SJCRH30 (cell line): ENCODE measurements around the gene ARHGEF11. TPM values are rescaled to one million over a fixed set of nuclear protein-coding genes. Genes with fewer than 3 reads are reported as not detected.

Source experiments
- DNase-seq, 2 experiments: peaks; one replicate each; pipeline ENCODE4 v3.0.0-alpha.2; 2015 to 2020
- H3K27ac ChIP-seq: fragments of 250-450 bp; sonication (Bioruptor Pico); 2 replicates; pipeline ENCODE4 v1.5.1; 2020; ENCODE audit warnings: mild to moderate bottlenecking, moderate library complexity
- H3K27me3 ChIP-seq: fragments of 250-450 bp; sonication (Bioruptor Pico); 2 replicates; pipeline ENCODE4 v1.5.1; 2020; ENCODE audit warnings: mild to moderate bottlenecking, moderate library complexity
- H3K36me3 ChIP-seq: fragments of 250-450 bp; sonication (Bioruptor Pico); 2 replicates; pipeline ENCODE4 v1.5.1; 2020; ENCODE audit warnings: mild to moderate bottlenecking, moderate library complexity
- H3K4me1 ChIP-seq: fragments of 250-450 bp; sonication (Bioruptor Pico); 2 replicates; pipeline ENCODE4 v1.5.1; 2020; ENCODE audit warnings: mild to moderate bottlenecking, moderate library complexity
- H3K4me3 ChIP-seq: fragments of 250-450 bp; sonication (Bioruptor Pico); 2 replicates; pipeline ENCODE4 v1.5.1; 2020; ENCODE audit warnings: mild to moderate bottlenecking, moderate library complexity
- H3K9me3 ChIP-seq: fragments of 250-450 bp; sonication (Bioruptor Pico); replicated peaks from 2 replicates; pipeline ENCODE4 v1.5.1; 2020; ENCODE audit warnings: mild to moderate bottlenecking, moderate library complexity
- total RNA-seq: library from RNA; depleted of rRNA; stranded (reverse); fragments of >200 nt; shearing (Covaris generic); gene quantifications from 2 replicates; pipeline ENCODE4 v1.2.3, GENCODE V29; 2014

The ARHGEF11 gene
- total RNA-seq, 1 experiment from 2014 or later = 19.7 TPM

GRCh38 chr1:156944268-156944667 lies 101.3 kb downstream of the ARHGEF11 start:
- Histone ChIP-seq H3K36me3 (peaks cover 6% of the 10 kb centered on the region; the same call in 1 of the 2 replicates), H3K9me3 (no peaks in the 10 kb centered on the region), H3K4me1 (no peaks in the 10 kb centered on the region), H3K4me3 (no peak overlapping the region), H3K27ac (no peak overlapping the region), H3K27me3 (no peaks in the 10 kb centered on the region)
- no peak for DNase-seq

- Histone ChIP-seq H3K27ac (no peak overlapping the region), H3K36me3 (peaks cover 6% of the 10 kb centered on the region; the same call in 1 of the 2 replicates), H3K27me3 (no peaks in the 10 kb centered on the region)
Measured at GRCh38 chr1:156943756-156944155, 101.8 kb downstream of the ARHGEF11 start.

GRCh38 chr1:156942576-156942975 lies 103.0 kb downstream of the ARHGEF11 start:
- H3K9me3 ChIP-seq = no peaks in the 10 kb centered on the region
- H3K27ac ChIP-seq = no peak overlapping the region
- no peak for DNase-seq
- peaks cover 6% of the 10 kb centered on the region; the same call in 1 of the 2 replicates for H3K36me3 ChIP-seq
- no peaks in the 10 kb centered on the region for H3K4me1 ChIP-seq
- H3K4me3 ChIP-seq = no peak overlapping the region
- H3K27me3 ChIP-seq = no peaks in the 10 kb centered on the region

More at GRCh38 chr1:156943756-156944155, 101.8 kb downstream of the ARHGEF11 start:
- no peaks in the 10 kb centered on the region for H3K4me1 ChIP-seq
- H3K4me3 ChIP-seq = no peak overlapping the region
- DNase-seq = no peak
- H3K9me3 ChIP-seq = no peaks in the 10 kb centered on the region

GRCh38 chr1:156942176-156942575 lies 103.4 kb downstream of the ARHGEF11 start:
- Histone ChIP-seq H3K27me3 (no peaks in the 10 kb centered on the region), H3K9me3 (no peaks in the 10 kb centered on the region), H3K4me3 (no peak overlapping the region), H3K36me3 (peaks cover 6% of the 10 kb centered on the region; the same call in 1 of the 2 replicates), H3K4me1 (no peaks in the 10 kb centered on the region), H3K27ac (no peak overlapping the region)
- DNase-seq = no peak

- no peaks in the 10 kb centered on the region for H3K4me1 ChIP-seq
- no peaks in the 10 kb centered on the region for H3K27me3 ChIP-seq
- H3K27ac ChIP-seq = no peak overlapping the region
- no peak overlapping the region for H3K4me3 ChIP-seq
- peaks cover 6% of the 10 kb centered on the region; the same call in 1 of the 2 replicates for H3K36me3 ChIP-seq
- DNase-seq = no peak
- no peaks in the 10 kb centered on the region for H3K9me3 ChIP-seq
Measured at GRCh38 chr1:156941675-156942074, 103.9 kb downstream of the ARHGEF11 start.

- Histone ChIP-seq H3K27me3 (no peaks in the 10 kb centered on the region), H3K9me3 (no peaks in the 10 kb centered on the region), H3K4me1 (no peaks in the 10 kb centered on the region), H3K36me3 (peaks cover 4% of the 10 kb centered on the region; the same call in 1 of the 2 replicates), H3K4me3 (no peak overlapping the region), H3K27ac (no peak overlapping the region)
- DNase-seq = no peak
Measured at GRCh38 chr1:156939786-156940334, 105.7 kb downstream of the ARHGEF11 start.

GRCh38 chr1:156938813-156939212 lies 106.7 kb downstream of the ARHGEF11 start:
- no peaks in the 10 kb centered on the region; the same call in 1 of the 2 replicates for H3K36me3 ChIP-seq
- no peak for DNase-seq
- H3K9me3 ChIP-seq = no peaks in the 10 kb centered on the region
- H3K27me3 ChIP-seq = no peaks in the 10 kb centered on the region
- H3K4me3 ChIP-seq = no peak overlapping the region
- H3K27ac ChIP-seq = no peak overlapping the region
- no peaks in the 10 kb centered on the region for H3K4me1 ChIP-seq

- no peak for DNase-seq
- Histone ChIP-seq H3K4me3 (no peak overlapping the region), H3K27ac (no peak overlapping the region), H3K9me3 (no peaks in the 10 kb centered on the region), H3K4me1 (no peaks in the 10 kb centered on the region), H3K36me3 (no peaks in the 10 kb centered on the region; the same call in 1 of the 2 replicates), H3K27me3 (no peaks in the 10 kb centered on the region)
Measured at GRCh38 chr1:156937883-156938282, 107.7 kb downstream of the ARHGEF11 start.

GRCh38 chr1:156936721-156937220 lies 108.8 kb downstream of the ARHGEF11 start:
- Histone ChIP-seq H3K27ac (no peak overlapping the region), H3K27me3 (no peaks in the 10 kb centered on the region), H3K36me3 (no peaks in the 10 kb centered on the region; the same call in 1 of the 2 replicates), H3K9me3 (no peaks in the 10 kb centered on the region), H3K4me1 (no peaks in the 10 kb centered on the region), H3K4me3 (no peak overlapping the region)
- no peak for DNase-seq

GRCh38 chr1:156936191-156936590 lies 109.4 kb downstream of the ARHGEF11 start:
- DNase-seq = no peak
- H3K27me3 ChIP-seq = no peaks in the 10 kb centered on the region
- no peak overlapping the region for H3K27ac ChIP-seq
- no peak overlapping the region for H3K4me3 ChIP-seq
- H3K9me3 ChIP-seq = no peaks in the 10 kb centered on the region
- H3K4me1 ChIP-seq = no peaks in the 10 kb centered on the region
- no peaks in the 10 kb centered on the region; the same call in 1 of the 2 replicates for H3K36me3 ChIP-seq

GRCh38 chr1:156935505-156936128 lies 109.9 kb downstream of the ARHGEF11 start:
- Histone ChIP-seq H3K9me3 (no peaks in the 10 kb centered on the region), H3K36me3 (no peaks in the 10 kb centered on the region; the same call in 1 of the 2 replicates), H3K4me3 (no peak overlapping the region), H3K4me1 (no peaks in the 10 kb centered on the region), H3K27me3 (no peaks in the 10 kb centered on the region), H3K27ac (no peak overlapping the region)
- DNase-seq = no peak

GRCh38 chr1:156933136-156933535 lies 112.4 kb downstream of the ARHGEF11 start:
- H3K4me3 ChIP-seq = no peak overlapping the region
- H3K36me3 ChIP-seq = no peaks in the 10 kb centered on the region
- H3K27ac ChIP-seq = no peak overlapping the region
- no peaks in the 10 kb centered on the region for H3K4me1 ChIP-seq
- DNase-seq = no peak
- H3K27me3 ChIP-seq = no peaks in the 10 kb centered on the region
- H3K9me3 ChIP-seq = no peaks in the 10 kb centered on the region

- DNase-seq = peak in 1 of 2 experiments; percentile 24
- no peak overlapping the region for H3K27ac ChIP-seq
- H3K9me3 ChIP-seq = no peaks in the 10 kb centered on the region
- H3K27me3 ChIP-seq = peaks cover 2% of the 10 kb centered on the region; the same call in 1 of the 2 replicates
- no peaks in the 10 kb centered on the region for H3K4me1 ChIP-seq
- H3K4me3 ChIP-seq = no peak overlapping the region
- H3K36me3 ChIP-seq = no peaks in the 10 kb centered on the region
Measured at GRCh38 chr1:156931974-156932710, 113.4 kb downstream of the ARHGEF11 start.

- H3K4me3 ChIP-seq = no peak overlapping the region
- no peak for DNase-seq
- no peaks in the 10 kb centered on the region for H3K9me3 ChIP-seq
- no peaks in the 10 kb centered on the region for H3K4me1 ChIP-seq
- no peaks in the 10 kb centered on the region for H3K36me3 ChIP-seq
- no peak overlapping the region for H3K27ac ChIP-seq
- peaks cover 2% of the 10 kb centered on the region; the same call in 1 of the 2 replicates for H3K27me3 ChIP-seq
Measured at GRCh38 chr1:156931211-156931952, 114.2 kb downstream of the ARHGEF11 start.
